Spleen (tissue), 7 donors: Measurements from ENCODE around the gene NABP1.

Source experiments
- POLR2A ChIP-seq, 3 donors: fragments of 450-650 bp; IDR thresholded peaks; one replicate each; pipeline ENCODE4 v1.5.1; 2017; ENCODE audit warnings: antibody characterized with exemption in 3 of 3, mild to moderate bottlenecking in 1 of 3
- TF ChIP-seq, protein P1 (sequence below), 11 experiments: fragments of 200-600 bp in 7 of 11; fragments of 450-650 bp in 4 of 11; sonication (generic) in 4 of 11; IDR thresholded peaks in 8 of 11; conservative IDR thresholded peaks in 3 of 11; 1 replicate in 7 of 11; 2 replicates in 4 of 11; pipeline versions ENCODE4 v1.4.0 to v1.8.0; 2016 to 2021; ENCODE audit warnings: antibody characterized with exemption in 11 of 11, inconsistent platforms in 4 of 11, mild to moderate bottlenecking in 1 of 11
- donor health status: DM: no; HTN: no; CAD: no; lungs with moderate emphysema.
- donor health status: DM: no; HTN: no; CAD: no.
- donor health status: DM: no; HTN: no; CAD: no.

DNA sequence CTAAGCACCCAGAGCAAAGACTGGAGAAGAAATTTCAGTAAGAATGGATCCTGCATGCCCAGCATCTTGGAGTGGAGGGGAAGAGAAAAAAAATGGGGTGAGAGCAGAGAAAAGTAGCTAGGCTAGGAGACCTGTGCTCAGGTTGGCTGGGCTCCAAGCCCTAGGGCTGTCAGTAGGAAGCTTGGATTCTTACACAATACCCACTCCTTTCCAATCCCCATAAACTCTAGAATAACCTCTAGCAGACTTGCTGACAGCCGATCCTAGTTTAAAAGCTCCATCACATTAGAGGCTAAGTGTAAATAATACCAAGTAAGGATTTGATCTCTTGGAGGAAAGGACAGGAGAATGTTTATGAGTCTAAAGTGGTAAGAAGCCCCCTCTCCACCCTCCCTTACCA, 46.2 kb upstream of the NABP1 start:
- TF ChIP-seq, protein P1, sequence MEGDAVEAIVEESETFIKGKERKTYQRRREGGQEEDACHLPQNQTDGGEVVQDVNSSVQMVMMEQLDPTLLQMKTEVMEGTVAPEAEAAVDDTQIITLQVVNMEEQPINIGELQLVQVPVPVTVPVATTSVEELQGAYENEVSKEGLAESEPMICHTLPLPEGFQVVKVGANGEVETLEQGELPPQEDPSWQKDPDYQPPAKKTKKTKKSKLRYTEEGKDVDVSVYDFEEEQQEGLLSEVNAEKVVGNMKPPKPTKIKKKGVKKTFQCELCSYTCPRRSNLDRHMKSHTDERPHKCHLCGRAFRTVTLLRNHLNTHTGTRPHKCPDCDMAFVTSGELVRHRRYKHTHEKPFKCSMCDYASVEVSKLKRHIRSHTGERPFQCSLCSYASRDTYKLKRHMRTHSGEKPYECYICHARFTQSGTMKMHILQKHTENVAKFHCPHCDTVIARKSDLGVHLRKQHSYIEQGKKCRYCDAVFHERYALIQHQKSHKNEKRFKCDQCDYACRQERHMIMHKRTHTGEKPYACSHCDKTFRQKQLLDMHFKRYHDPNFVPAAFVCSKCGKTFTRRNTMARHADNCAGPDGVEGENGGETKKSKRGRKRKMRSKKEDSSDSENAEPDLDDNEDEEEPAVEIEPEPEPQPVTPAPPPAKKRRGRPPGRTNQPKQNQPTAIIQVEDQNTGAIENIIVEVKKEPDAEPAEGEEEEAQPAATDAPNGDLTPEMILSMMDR (IDR thresholded peaks at IDR 0.05 in 8 of 11, conservative IDR thresholded peaks at IDR 0.05 in 3 of 11) = no peak
- no peak for TF ChIP-seq POLR2A (IDR thresholded peaks at IDR 0.05)
